Activated CD4-positive, CD25-positive, alpha-beta regulatory T cell treated with anti-CD3 and anti-CD28 coated beads, Interleukin-2, amount 50 U/mL, for 24 hours (primary cell): ENCODE measurements around the gene SEC24B.
"Not testable (repeated sequence)": the region's sequence is repeated elsewhere in the genome, so short reads cannot be mapped to it uniquely, and the experiment has no call there.

Source experiments
- ATAC-seq, 2 donors: fragments of 150-1000 bp; cut with Tn5 transposase; one replicate each; pipeline ENCODE4 v1.10.0; 2021; ENCODE audit warnings: mild to moderate bottlenecking in 1 of 2, moderate library complexity in 1 of 2

SEC24B gene

GRCh38 chr4:109434007-109434971 is 674 bp downstream of the SEC24B start:
- peak; percentile 37 to 49 for ATAC-seq

- no peak for ATAC-seq
These were observed 2.0 kb downstream of the SEC24B start for GRCh38 chr4:109435635-109436034.

- no peak for ATAC-seq
These were observed 2.9 kb downstream of the SEC24B start for GRCh38 chr4:109436504-109436903.

GRCh38 chr4:109440948-109441347 is 7.3 kb downstream of the SEC24B start:
- ATAC-seq = no peak

GRCh38 chr4:109441862-109442458 is 8.3 kb downstream of the SEC24B start:
- no peak for ATAC-seq

- no peak for ATAC-seq
These were observed 10.7 kb downstream of the SEC24B start for GRCh38 chr4:109444182-109444844.

GRCh38 chr4:109447278-109447677 is 13.7 kb downstream of the SEC24B start:
- ATAC-seq = no peak

GRCh38 chr4:109451544-109452273 is 18.1 kb downstream of the SEC24B start:
- no peak for ATAC-seq

- ATAC-seq = not testable (repeated sequence)
These were observed 19.5 kb downstream of the SEC24B start for GRCh38 chr4:109453110-109453509.

- ATAC-seq = no peak
These were observed 28.7 kb downstream of the SEC24B start for GRCh38 chr4:109462297-109462696.

GRCh38 chr4:109462802-109463201 is 29.2 kb downstream of the SEC24B start:
- ATAC-seq = no peak

GRCh38 chr4:109465069-109465468 is 31.5 kb downstream of the SEC24B start:
- ATAC-seq = no peak

GRCh38 chr4:109469915-109470314 is 36.3 kb downstream of the SEC24B start:
- ATAC-seq = no peak

- ATAC-seq = peak; percentile 95
These were observed 38.7 kb downstream of the SEC24B start for GRCh38 chr4:109472343-109472761.

GRCh38 chr4:109473824-109474223 is 40.2 kb downstream of the SEC24B start:
- peak in 1 of 2 donors; percentile 30 for ATAC-seq

GRCh38 chr4:109486007-109486406 is 52.4 kb downstream of the SEC24B start:
- ATAC-seq = no peak

GRCh38 chr4:109494563-109494962 is 60.9 kb downstream of the SEC24B start:
- no peak for ATAC-seq

GRCh38 chr4:109495514-109495913 is 61.9 kb downstream of the SEC24B start:
- no peak for ATAC-seq

- no peak for ATAC-seq
These were observed 63.3 kb downstream of the SEC24B start for GRCh38 chr4:109496875-109497274.

GRCh38 chr4:109497511-109497910 is 63.9 kb downstream of the SEC24B start:
- ATAC-seq = no peak

GRCh38 chr4:109499513-109499912 is 65.9 kb downstream of the SEC24B start:
- peak; percentile 38 to 72 for ATAC-seq

- ATAC-seq = no peak
These were observed 73.3 kb downstream of the SEC24B start for GRCh38 chr4:109506890-109507289.

GRCh38 chr4:109510687-109511086 is 77.1 kb downstream of the SEC24B start:
- no peak for ATAC-seq
